LNCaP clone FGC (cell line): ENCODE data around the gene SLC22A2.

ENCODE experiments used
- DNase-seq: peaks from one replicate; pipeline ENCODE4 v3.0.0-alpha.2; 2011; ENCODE audit warnings: low read depth
- H3K4me3 ChIP-seq: 2 replicates; pipeline ENCODE4 v1.5.1; 2011; ENCODE audit warnings: mild to moderate bottlenecking, low read depth, low read length, control low read depth
- CTCF ChIP-seq: IDR thresholded peaks from 2 replicates; pipeline ENCODE4 v1.5.1; 2012; ENCODE audit warnings: mild to moderate bottlenecking; ENCODE audit not compliant: control insufficient read depth, insufficient read depth; ENCODE audit errors: extremely low read depth

Gene SLC22A2

GRCh38 chr6:160252073-160252813 is 6.4 kb downstream of the SLC22A2 start:
- no peak overlapping the region for H3K4me3 ChIP-seq
- no peak for DNase-seq
- no peak for TF ChIP-seq CTCF

GRCh38 chr6:160249671-160250070 is 8.9 kb downstream of the SLC22A2 start:
- peak; percentile 76 for DNase-seq
- no peak overlapping the region for H3K4me3 ChIP-seq
- TF ChIP-seq CTCF: no peak

- no peak for TF ChIP-seq CTCF
- DNase-seq: no peak
- H3K4me3 ChIP-seq: no peak overlapping the region
Observed at GRCh38 chr6:160248538-160248937, 10.1 kb downstream of the SLC22A2 start.

- no peak overlapping the region for H3K4me3 ChIP-seq
- DNase-seq: no peak
- no peak for TF ChIP-seq CTCF
Observed at GRCh38 chr6:160247457-160247883, 11.2 kb downstream of the SLC22A2 start.

GRCh38 chr6:160240691-160241084 is 17.9 kb downstream of the SLC22A2 start:
- no peak for DNase-seq

GRCh38 chr6:160239929-160240690 is 18.5 kb downstream of the SLC22A2 start:
- DNase-seq: no peak
- no peak overlapping the region for H3K4me3 ChIP-seq
- no peak for TF ChIP-seq CTCF

More at GRCh38 chr6:160240691-160241084, 17.9 kb downstream of the SLC22A2 start:
- TF ChIP-seq CTCF: no peak
- no peak overlapping the region for H3K4me3 ChIP-seq
